OCI-LY7 (cell line): ENCODE data around the gene C9.

Experiments
- CTCF ChIP-seq: fragments of 200-600 bp; sonication (generic); conservative IDR thresholded peaks from 2 replicates; pipeline ENCODE4 v1.5.1; 2014; ENCODE audit warnings: mild to moderate bottlenecking, antibody characterized with exemption, low read length, moderate library complexity, mixed read lengths
- EZH2phosphoT487 ChIP-seq: fragments of 200-600 bp; sonication (generic); IDR thresholded peaks from 2 replicates; pipeline ENCODE4 v1.6.1; 2018; ENCODE audit warnings: low read depth, borderline replicate concordance, mild to moderate bottlenecking, mixed run types, antibody characterized with exemption, low read length, moderate library complexity, mixed read lengths

- TF ChIP-seq CTCF (no peak), EZH2phosphoT487 (no peak)
Observed at GRCh38 chr5:39400713-39401578, 36.7 kb upstream of the C9 start.
